ENCODE results near the gene OR4D11.

OR4D11 gene

DNA sequence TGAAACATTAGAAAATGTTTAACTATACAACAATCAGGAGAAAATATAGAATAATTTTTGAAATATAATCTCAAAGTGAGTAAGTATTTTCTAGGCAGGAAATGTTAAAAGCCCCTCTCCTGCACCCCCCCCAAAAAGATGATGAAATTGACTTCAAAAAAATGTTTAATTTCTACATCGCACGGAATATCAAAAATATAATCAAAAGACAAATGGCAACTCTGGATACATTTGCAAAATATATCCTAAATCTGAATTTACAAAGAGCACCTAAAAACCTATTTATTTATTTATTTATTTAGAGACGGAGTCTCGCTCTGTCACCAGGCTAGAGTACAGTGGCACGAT lies 44.9 kb downstream of the OR4D11 start:
- DNase-seq (ENCODE audit: low read depth), result no peak

DNA sequence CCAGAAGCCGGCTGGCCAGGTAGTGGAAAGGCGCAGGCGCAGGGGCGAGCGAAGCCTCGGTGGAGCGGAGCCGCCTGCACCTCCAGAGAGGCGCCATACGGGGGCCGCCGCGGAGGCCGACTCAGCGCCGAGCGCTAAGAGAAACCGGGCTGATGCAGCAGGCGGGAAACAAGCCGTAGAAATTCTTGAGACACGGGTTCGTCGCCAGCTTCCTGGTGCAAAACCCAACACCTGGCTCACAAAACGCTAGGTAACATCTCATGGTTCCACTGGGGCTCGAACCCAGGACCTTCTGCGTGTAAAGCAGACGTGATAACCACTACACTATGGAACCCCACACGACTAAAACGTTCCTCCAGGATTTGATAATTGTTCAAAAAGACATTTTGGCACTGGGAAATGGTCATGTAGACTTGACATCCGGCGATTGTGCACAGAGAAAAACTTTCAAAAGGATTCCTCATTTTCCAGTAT lies 47.0 kb downstream of the OR4D11 start:
- DNase-seq (ENCODE audit: low read depth), result peak; percentile 89

DNA sequence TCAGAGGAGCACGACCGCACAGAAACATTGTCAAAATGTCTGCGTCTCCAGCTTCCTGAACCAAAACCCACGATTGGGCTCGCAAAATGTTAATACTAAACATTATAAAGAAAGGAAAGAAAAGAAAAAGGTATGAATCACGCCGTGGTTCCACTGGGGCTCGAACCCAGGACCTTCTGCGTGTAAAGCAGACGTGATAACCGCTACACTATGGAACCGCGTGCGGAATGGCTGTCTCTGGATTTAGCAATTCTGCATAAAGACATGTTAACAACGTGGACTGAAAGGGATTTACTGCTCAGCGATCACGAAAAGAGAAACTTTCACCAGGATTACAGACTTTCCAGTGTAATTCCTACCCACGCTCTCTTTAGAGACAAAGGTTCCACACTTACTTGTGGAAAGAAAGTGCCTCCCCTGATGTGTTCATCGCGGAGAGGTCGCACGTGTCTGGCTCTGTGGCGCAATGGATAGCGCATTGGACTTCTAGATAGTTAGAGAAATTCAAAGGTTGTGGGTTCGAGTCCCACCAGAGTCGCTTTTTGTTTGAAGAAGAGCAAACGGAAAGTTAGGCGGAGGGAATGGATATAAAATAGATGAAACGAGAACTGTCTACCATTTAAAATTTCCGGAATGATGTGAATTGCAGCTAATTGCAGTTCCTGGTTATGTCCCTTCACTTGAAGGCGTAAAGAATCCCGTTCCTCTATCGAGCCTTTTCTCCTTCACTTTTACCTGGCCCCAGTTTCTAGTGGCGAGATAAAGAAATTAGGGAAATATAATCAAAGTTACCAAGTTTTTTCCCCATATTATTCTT lies 47.7 kb downstream of the OR4D11 start:
- peak; percentile 71 for DNase-seq (ENCODE audit: low read depth)

DNA sequence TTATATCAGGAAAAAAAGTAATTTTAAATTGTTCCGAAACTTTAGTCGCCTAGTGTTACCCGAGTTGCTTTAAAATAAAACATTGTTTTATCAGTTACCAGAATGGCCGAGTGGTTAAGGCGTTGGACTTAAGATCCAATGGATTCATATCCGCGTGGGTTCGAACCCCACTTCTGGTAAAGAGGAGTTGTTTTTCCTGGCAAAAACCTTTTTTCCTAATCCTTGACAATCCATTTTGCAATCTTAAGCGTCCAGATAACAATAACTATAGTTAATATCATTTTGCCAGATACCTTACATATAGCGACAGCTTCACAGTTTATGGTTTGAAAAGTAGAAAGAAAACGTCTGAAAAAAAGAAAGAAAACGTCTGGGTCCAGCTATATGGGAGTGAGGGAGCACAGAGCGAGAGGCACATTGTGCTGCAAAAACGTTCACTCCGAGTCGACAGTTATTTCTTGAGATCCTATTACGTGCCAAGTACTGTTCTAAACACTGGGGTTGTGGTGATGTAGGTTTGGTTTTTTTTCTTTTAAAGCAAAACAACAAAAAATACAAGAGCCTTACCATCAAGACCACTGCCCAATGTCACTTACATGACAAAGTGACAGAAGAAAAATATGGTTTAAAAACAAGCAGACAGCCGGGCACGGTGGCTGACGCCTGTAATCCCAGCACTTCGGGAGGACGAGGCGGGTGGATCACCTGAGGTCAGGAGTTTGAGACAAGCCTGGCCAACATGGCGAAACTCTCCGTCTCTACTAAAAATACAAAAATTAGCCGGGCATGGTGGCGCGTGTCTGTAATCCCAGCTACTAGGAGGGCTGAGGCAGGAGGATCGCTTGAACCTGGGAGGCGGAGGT lies 48.5 kb downstream of the OR4D11 start:
- no peak for DNase-seq (ENCODE audit: low read depth)

- DNase-seq (ENCODE audit: low read depth), result no peak
Observed at GRCh38 chr11:59552844-59553243, 49.5 kb downstream of the OR4D11 start.

DNA sequence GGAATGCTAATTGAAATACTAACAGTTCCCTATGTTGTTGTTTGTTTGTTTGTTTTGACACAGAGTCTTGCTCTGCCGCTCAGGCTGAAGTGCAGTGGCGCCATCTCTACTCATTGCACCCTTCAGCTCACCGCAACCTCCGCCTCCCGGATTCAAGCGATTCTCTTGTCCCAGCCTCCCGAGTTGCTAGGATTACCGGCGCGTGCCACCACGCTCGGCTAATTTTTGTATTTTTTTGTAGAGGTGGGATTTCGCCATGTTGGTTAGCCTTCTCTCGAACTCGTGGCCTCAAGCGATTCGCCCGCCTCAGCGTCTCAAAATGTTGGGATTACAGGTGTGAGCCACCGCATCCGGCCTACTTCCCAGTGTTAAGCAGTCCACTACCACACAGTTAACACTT lies 49.9 kb downstream of the OR4D11 start:
- no peak for DNase-seq (ENCODE audit: low read depth)

Data from activated T-cell treated with anti-CD3 and anti-CD28 coated beads for 48 hours (primary cell).